Measurements from ENCODE around the gene ING5.

DNA sequence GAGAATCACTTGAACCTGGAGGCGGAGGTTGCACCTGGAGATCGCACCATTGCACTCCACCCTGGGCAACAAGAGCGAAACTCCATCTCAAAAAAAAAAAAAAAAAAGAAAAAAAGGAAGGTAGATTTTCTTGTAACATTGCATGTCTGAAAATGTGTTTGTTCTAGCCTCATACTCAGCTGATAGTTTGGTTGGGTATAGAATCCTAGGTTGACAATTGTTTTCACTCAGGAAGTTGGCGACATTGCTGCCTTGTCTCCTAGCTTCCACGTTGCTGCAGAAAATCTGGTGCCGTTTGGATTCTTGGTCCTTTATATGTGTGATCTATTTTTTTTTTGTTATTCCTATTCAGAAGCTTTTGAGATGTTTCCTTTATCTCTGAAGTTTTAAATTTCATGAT is 4.7 kb downstream of the ING5 start:
- TF ChIP-seq, protein P1, sequence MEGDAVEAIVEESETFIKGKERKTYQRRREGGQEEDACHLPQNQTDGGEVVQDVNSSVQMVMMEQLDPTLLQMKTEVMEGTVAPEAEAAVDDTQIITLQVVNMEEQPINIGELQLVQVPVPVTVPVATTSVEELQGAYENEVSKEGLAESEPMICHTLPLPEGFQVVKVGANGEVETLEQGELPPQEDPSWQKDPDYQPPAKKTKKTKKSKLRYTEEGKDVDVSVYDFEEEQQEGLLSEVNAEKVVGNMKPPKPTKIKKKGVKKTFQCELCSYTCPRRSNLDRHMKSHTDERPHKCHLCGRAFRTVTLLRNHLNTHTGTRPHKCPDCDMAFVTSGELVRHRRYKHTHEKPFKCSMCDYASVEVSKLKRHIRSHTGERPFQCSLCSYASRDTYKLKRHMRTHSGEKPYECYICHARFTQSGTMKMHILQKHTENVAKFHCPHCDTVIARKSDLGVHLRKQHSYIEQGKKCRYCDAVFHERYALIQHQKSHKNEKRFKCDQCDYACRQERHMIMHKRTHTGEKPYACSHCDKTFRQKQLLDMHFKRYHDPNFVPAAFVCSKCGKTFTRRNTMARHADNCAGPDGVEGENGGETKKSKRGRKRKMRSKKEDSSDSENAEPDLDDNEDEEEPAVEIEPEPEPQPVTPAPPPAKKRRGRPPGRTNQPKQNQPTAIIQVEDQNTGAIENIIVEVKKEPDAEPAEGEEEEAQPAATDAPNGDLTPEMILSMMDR (IDR thresholded peaks at IDR 0.05 in 4 of 5, conservative IDR thresholded peaks at IDR 0.05 in 1 of 5): no peak
- no peak for TF ChIP-seq POLR2A (IDR thresholded peaks at IDR 0.05)

Measured in gastrocnemius medialis (tissue), 4 donors.